Liver (tissue), 9 donors: Measurements from ENCODE around the gene LYPLAL1. TPM values are rescaled to one million over a fixed set of nuclear protein-coding genes. Genes with fewer than 3 reads are reported as not detected.

ENCODE experiments used
- DNase-seq: peaks from one replicate; pipeline ENCODE4 v3.0.0-alpha.2; 2017; ENCODE audit warnings: low spot score
- H3K27ac ChIP-seq, 2 donors: one replicate each; pipeline ENCODE4 v1.7.0; 2013; ENCODE audit warnings: inconsistent platforms in 2 of 2, low read length in 2 of 2, control low read depth in 1 of 2, low read depth in 1 of 2, mild to moderate bottlenecking in 1 of 2
- H3K27me3 ChIP-seq, 4 donors: one replicate each; pipeline versions ENCODE4 v1.6.1 to v1.7.0; 2013; ENCODE audit warnings: low read length in 3 of 4, inconsistent platforms in 1 of 4, mild to moderate bottlenecking in 1 of 4, moderate library complexity in 1 of 4; ENCODE audit not compliant: control insufficient read depth in 4 of 4, insufficient read depth in 4 of 4
- H3K36me3 ChIP-seq, 4 donors: one replicate each; pipeline versions ENCODE4 v1.6.1 to v1.7.0; 2013; ENCODE audit warnings: low read length in 3 of 4, mild to moderate bottlenecking in 3 of 4, low read depth in 1 of 4, moderate library complexity in 1 of 4; ENCODE audit not compliant: control insufficient read depth in 4 of 4, insufficient read depth in 3 of 4
- H3K4me1 ChIP-seq, 4 donors: one replicate each; pipeline versions ENCODE4 v1.6.1 to v1.7.0; 2013; ENCODE audit warnings: low read length in 3 of 4, mild to moderate bottlenecking in 3 of 4, moderate library complexity in 1 of 4; ENCODE audit not compliant: control insufficient read depth in 4 of 4, insufficient read depth in 4 of 4
- H3K4me3 ChIP-seq, 3 donors: one replicate each; pipeline versions ENCODE4 v1.6.1 to v1.7.0; 2013; ENCODE audit warnings: low read length in 3 of 3, control low read depth in 1 of 3, low read depth in 1 of 3, mild to moderate bottlenecking in 1 of 3
- H3K9ac ChIP-seq, 2 donors: one replicate each; pipeline ENCODE4 v1.7.0; 2013; ENCODE audit warnings: low read length in 2 of 2, mild to moderate bottlenecking in 2 of 2, moderate library complexity in 2 of 2, control low read depth in 1 of 2, low read depth in 1 of 2
- H3K9me3 ChIP-seq, 4 donors: one replicate each; pipeline versions ENCODE4 v1.6.1 to v1.7.0; 2013; ENCODE audit warnings: low read length in 3 of 4; ENCODE audit not compliant: control insufficient read depth in 4 of 4
- EGR1 ChIP-seq, 2 donors: IDR thresholded peaks; 2 replicates each; pipeline ENCODE4 v1.6.1; 2016 to 2018; ENCODE audit warnings: antibody characterized with exemption in 2 of 2, low read depth in 2 of 2
- HNF4A ChIP-seq, 2 donors: conservative IDR thresholded peaks; 2 replicates each; pipeline ENCODE4 v1.6.1; 2016; ENCODE audit warnings: antibody characterized with exemption in 2 of 2, mild to moderate bottlenecking in 2 of 2
- HNF4G ChIP-seq: IDR thresholded peaks from 2 replicates; pipeline ENCODE4 v1.6.1; 2016; ENCODE audit warnings: antibody characterized with exemption
- JUND ChIP-seq, 2 donors: IDR thresholded peaks; 2 replicates each; pipeline ENCODE4 v1.6.1; 2016; ENCODE audit warnings: antibody characterized with exemption in 2 of 2
- RAD21 ChIP-seq, 2 donors: IDR thresholded peaks; 2 replicates each; pipeline ENCODE4 v1.6.1; 2016; ENCODE audit warnings: antibody characterized with exemption in 2 of 2, mild to moderate bottlenecking in 2 of 2
- RXRA ChIP-seq, 2 donors: IDR thresholded peaks; 2 replicates each; pipeline ENCODE4 v1.6.1; 2017 to 2018; ENCODE audit warnings: antibody characterized with exemption in 2 of 2, mild to moderate bottlenecking in 1 of 2
- SP1 ChIP-seq: IDR thresholded peaks from 2 replicates; pipeline ENCODE4 v1.6.1; 2018; ENCODE audit warnings: antibody characterized with exemption, mild to moderate bottlenecking
- YY1 ChIP-seq: IDR thresholded peaks from 2 replicates; pipeline ENCODE4 v1.6.1; 2016; ENCODE audit warnings: antibody characterized with exemption, mild to moderate bottlenecking
- WGBS: extraction: QIAGEN DNeasy Blood & Tissue Kit; methylation state at CpG from one replicate; pipeline ENCODE4 v1.1.7; 2013; 5-methylcytosine and 5-hydroxymethylcytosine counted together
- polyA plus RNA-seq, 2 donors: library from polyadenylated mRNA; stranded (reverse) in 1 of 2; unstranded in 1 of 2; fragments of 200-250 nt in 1 of 2; fragments of >200 nt in 1 of 2; fragmentation: Nextera tagmentation in 1 of 2; extraction: Ambion mirVana in 1 of 2; gene quantifications; one replicate each; pipeline versions ENCODE4 v1.2.1 to v1.2.3, GENCODE V29; 2013 to 2015
- total RNA-seq, 2 donors: library from RNA; depleted of rRNA; stranded (reverse); fragments of >200 nt; gene quantifications; one replicate each; pipeline ENCODE4 v1.2.3, GENCODE V29; 2014
- TF ChIP-seq, protein P1 (sequence below): IDR thresholded peaks from 2 replicates; pipeline ENCODE4 v1.6.1; 2016; ENCODE audit warnings: antibody characterized with exemption
- TF ChIP-seq, protein P2 (sequence below): IDR thresholded peaks from 2 replicates; pipeline ENCODE4 v1.6.1; 2016; ENCODE audit warnings: antibody characterized with exemption
- TF ChIP-seq, protein P3 (sequence below): IDR thresholded peaks from 2 replicates; pipeline ENCODE4 v1.6.1; 2016; ENCODE audit warnings: antibody characterized with exemption
- donor health status: healthy.
- donor health status: healthy.
- donor health status: healthy.
- donor health status: healthy.
- donor health status: healthy.

Gene LYPLAL1
- total and polyA plus RNA-seq, 4 donors = 10.3 to 57.4 (median 13.7) TPM

DNA sequence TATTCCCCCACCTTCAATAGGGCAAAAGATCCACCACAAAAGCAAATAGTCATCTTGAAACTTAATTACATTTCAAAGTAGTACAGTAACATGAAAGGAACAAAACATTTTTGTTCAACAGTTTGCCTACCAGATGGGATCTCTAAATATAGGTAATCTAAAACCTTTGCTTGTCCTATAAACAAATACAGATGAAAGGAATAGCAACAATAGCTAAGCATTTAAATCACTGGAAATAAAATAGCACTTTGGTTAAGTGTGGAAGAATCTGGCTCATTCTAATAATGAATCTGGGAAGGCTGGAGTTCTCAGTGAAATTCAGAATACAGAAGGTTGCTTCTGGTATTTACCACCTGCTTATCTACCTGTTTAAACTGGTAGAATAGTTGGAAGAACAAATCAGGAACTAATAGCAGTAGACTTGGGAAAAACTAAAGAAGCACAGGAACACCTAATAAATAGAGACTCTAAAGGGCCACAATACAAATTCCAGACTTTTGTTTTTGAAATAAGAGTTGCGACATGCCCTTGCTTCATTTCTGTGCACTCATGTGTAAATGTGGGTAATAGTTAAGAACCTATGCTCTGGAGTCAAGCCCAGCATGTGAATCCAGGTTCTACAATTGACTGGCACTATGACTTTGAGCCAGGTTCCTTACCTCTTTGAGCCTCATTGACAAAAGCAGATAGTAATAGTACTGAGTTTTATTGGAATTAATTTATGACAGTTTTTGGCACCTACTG lies 2.3 kb upstream of the LYPLAL1 start:
- Histone ChIP-seq H3K36me3 (no peaks in the 10 kb centered on the region), H3K27ac (no peak overlapping the region), H3K4me1 (peaks cover 0 to 33% (median 5%) of the 10 kb centered on the region in 4 donors), H3K27me3 (no peaks in the 10 kb centered on the region), H3K4me3 (no peak overlapping the region), H3K9ac (no peak overlapping the region), H3K9me3 (no peaks in the 10 kb centered on the region)
- peak in 1 of 2 donors; percentile 24 for TF ChIP-seq JUND (IDR thresholded peaks at IDR 0.05)
- TF ChIP-seq, protein P1, sequence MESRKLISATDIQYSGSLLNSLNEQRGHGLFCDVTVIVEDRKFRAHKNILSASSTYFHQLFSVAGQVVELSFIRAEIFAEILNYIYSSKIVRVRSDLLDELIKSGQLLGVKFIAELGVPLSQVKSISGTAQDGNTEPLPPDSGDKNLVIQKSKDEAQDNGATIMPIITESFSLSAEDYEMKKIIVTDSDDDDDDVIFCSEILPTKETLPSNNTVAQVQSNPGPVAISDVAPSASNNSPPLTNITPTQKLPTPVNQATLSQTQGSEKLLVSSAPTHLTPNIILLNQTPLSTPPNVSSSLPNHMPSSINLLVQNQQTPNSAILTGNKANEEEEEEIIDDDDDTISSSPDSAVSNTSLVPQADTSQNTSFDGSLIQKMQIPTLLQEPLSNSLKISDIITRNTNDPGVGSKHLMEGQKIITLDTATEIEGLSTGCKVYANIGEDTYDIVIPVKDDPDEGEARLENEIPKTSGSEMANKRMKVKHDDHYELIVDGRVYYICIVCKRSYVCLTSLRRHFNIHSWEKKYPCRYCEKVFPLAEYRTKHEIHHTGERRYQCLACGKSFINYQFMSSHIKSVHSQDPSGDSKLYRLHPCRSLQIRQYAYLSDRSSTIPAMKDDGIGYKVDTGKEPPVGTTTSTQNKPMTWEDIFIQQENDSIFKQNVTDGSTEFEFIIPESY = no peak
- peak; percentile 42 to 68 for TF ChIP-seq HNF4A (conservative IDR thresholded peaks at IDR 0.05)
- TF ChIP-seq, protein P2, sequence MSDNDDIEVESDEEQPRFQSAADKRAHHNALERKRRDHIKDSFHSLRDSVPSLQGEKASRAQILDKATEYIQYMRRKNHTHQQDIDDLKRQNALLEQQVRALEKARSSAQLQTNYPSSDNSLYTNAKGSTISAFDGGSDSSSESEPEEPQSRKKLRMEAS = no peak
- TF ChIP-seq RAD21 (IDR thresholded peaks at IDR 0.05) = peak in 1 of 2 donors; percentile 20
- TF ChIP-seq SP1 = peak; percentile 40
- TF ChIP-seq YY1 = peak; percentile 28
- peak; percentile 40 to 68 for TF ChIP-seq RXRA (IDR thresholded peaks at IDR 0.05)
- 40% methylated on average over 1 of the region's 1 CpG for whole genome bisulfite sequencing
- no peak for DNase-seq

DNA sequence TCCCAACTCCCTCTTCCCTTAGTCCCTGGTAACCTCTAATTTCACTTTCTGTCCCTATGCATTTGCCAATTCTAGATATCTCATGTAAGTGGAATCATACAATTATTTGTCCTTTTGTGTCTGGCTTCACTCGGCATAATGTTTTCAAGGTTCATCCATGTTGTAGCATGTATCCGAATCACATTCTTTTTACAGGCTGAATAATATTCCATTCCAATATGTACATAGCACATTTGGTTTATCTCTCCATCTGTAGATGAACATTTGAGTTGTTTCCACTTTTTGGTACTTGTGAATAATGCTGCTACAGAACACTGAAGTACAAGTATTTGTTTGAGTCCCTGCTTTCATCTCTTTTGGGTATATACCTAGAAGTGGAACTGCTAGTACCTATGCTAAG lies 857 bp upstream of the LYPLAL1 start:
- peaks cover 0 to 42% (median 6%) of the 10 kb centered on the region in 4 donors for H3K4me1 ChIP-seq
- no peaks in the 10 kb centered on the region for H3K9me3 ChIP-seq
- H3K36me3 ChIP-seq = no peaks in the 10 kb centered on the region
- no peak overlapping the region for H3K9ac ChIP-seq
- no peak overlapping the region for H3K4me3 ChIP-seq
- H3K27ac ChIP-seq = no peak overlapping the region
- TF ChIP-seq, protein P1 = no peak
- no peak for TF ChIP-seq EGR1 (IDR thresholded peaks at IDR 0.05; ENCODE audit: low read depth in 2 of 2)
- no peaks in the 10 kb centered on the region for H3K27me3 ChIP-seq
- 96% methylated on average over 2 of the region's 2 CpGs for WGBS
- DNase-seq = no peak

DNA sequence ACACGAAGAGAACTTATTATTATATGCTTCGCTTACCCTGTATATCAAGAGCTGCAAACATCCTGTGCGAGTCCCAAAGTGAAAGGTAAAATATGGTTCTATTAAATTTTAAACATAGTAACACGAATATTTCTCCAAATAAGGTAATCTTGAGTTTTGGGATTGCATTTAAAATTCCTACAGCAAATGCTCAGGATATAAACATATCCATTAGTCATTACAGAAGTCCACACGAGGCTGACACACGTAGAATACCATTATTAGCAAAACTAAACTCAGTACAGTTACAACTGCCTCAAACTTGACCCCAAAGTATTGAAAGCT lies 282 bp upstream of the LYPLAL1 start:
- Histone ChIP-seq H3K9me3 (no peaks in the 10 kb centered on the region), H3K36me3 (no peaks in the 10 kb centered on the region), H3K9ac (peak overlapping the region; percentile 76 to 96), H3K27ac (peak overlapping the region; percentile 82 to 98), H3K4me1 (peaks cover 1 to 47% (median 8%) of the 10 kb centered on the region in 4 donors), H3K4me3 (peak overlapping the region; percentile 71 to 96 (median 82)), H3K27me3 (no peaks in the 10 kb centered on the region)
- 33% methylated on average over 6 of the region's 6 CpGs for WGBS
- no peak for DNase-seq
- no peak for TF ChIP-seq HNF4A (conservative IDR thresholded peaks at IDR 0.05)
- TF ChIP-seq, protein P2 = no peak
- TF ChIP-seq, protein P3, sequence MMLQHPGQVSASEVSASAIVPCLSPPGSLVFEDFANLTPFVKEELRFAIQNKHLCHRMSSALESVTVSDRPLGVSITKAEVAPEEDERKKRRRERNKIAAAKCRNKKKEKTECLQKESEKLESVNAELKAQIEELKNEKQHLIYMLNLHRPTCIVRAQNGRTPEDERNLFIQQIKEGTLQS = no peak
- TF ChIP-seq RXRA (IDR thresholded peaks at IDR 0.05) = no peak
- TF ChIP-seq HNF4G = no peak
- no peak for TF ChIP-seq YY1
